Body of pancreas (tissue), 4 donors: ENCODE results near the gene KRTAP12-4. TPM values are rescaled to one million over a fixed set of nuclear protein-coding genes. Genes with fewer than 3 reads are reported as not detected.

Source experiments
- ATAC-seq: fragments of 150-250 bp; one replicate; pipeline ENCODE4 v1.9.1; 2016
- DNase-seq, 4 donors: peaks; one replicate each; pipeline ENCODE4 v3.0.0-alpha.2; 2019
- H3K27ac ChIP-seq, 4 donors: fragments of 200-600 bp; sonication (generic); 1 replicate in 3 of 4; 2 replicates in 1 of 4; pipeline versions ENCODE4 v1.5.1 to v1.6.1; 2016 to 2019; ENCODE audit warnings: mild to moderate bottlenecking in 1 of 4, mixed read lengths in 1 of 4, moderate library complexity in 1 of 4
- H3K27me3 ChIP-seq, 2 donors: fragments of 200-600 bp; sonication (generic); one replicate each; pipeline ENCODE4 v1.6.0; 2016; ENCODE audit warnings: mild to moderate bottlenecking in 1 of 2
- H3K36me3 ChIP-seq, 2 donors: fragments of 200-600 bp; sonication (generic); replicated peaks in 1 of 2; 2 replicates each; pipeline ENCODE4 v1.5.1; 2016; ENCODE audit warnings: low read depth in 2 of 2; ENCODE audit not compliant: insufficient read depth in 1 of 2
- H3K4me1 ChIP-seq: fragments of 200-600 bp; sonication (generic); one replicate; pipeline ENCODE4 v1.6.0; 2016
- H3K4me3 ChIP-seq, 2 donors: fragments of 200-600 bp; sonication (generic); 1 replicate in 1 of 2; 2 replicates in 1 of 2; pipeline ENCODE4 v1.5.1; 2016 to 2019
- H3K9me3 ChIP-seq, 3 donors: fragments of 200-600 bp; sonication (generic); 1 replicate in 2 of 3; 2 replicates in 1 of 3; pipeline ENCODE4 v1.5.1; 2016
- CTCF ChIP-seq, 7 experiments: fragments of 450-650 bp in 4 of 7; fragments of 200-600 bp in 3 of 7; sonication (generic) in 3 of 7; IDR thresholded peaks; one replicate each; pipeline ENCODE4 v1.5.1; 2016 to 2019; ENCODE audit warnings: antibody characterized with exemption in 7 of 7
- POLR2A ChIP-seq, 3 donors: fragments of 450-650 bp; IDR thresholded peaks; one replicate each; pipeline ENCODE4 v1.6.1; 2016; ENCODE audit warnings: antibody characterized with exemption in 3 of 3, mild to moderate bottlenecking in 2 of 3
- WGBS, 2 donors: methylation state at CpG; one replicate each; pipeline ENCODE4 v1.1.5; 2017; 5-methylcytosine and 5-hydroxymethylcytosine counted together
- intact Hi-C: fragments of 100-400 bp; cut with DNase I; formaldehyde crosslinking; loops from one replicate; pipeline ENCODE4 v1.15.1; 2023
- total RNA-seq, 2 donors: library from RNA; depleted of rRNA; stranded (reverse); fragments of >200 nt; gene quantifications; one replicate each; pipeline ENCODE4 v1.1.0, GENCODE V29; 2016

Gene KRTAP12-4
- not detected for total RNA-seq

- no peak within 1 kb of the TSS for H3K27ac ChIP-seq
- ATAC-seq (no peak), DNase-seq (no peak)
- no peak for TF ChIP-seq CTCF (IDR thresholded peaks at IDR 0.05)
- no peak for TF ChIP-seq POLR2A (IDR thresholded peaks at IDR 0.05)
- no peaks in the 10 kb centered on the region for H3K4me1 ChIP-seq
- no peaks in the 10 kb centered on the region for H3K36me3 ChIP-seq
- no peak within 1 kb of the TSS for H3K4me3 ChIP-seq
- H3K27me3 ChIP-seq = no peaks in the 10 kb centered on the region
- peaks cover 0 to 6% (median 0%) of the 10 kb centered on the region in 3 donors for H3K9me3 ChIP-seq
- 45 to 51% methylated on average over 7 to 8 of the region's 9 CpGs for WGBS, 2 donors
- intact Hi-C loops = no loop called here
Measured at GRCh38 chr21:44654576-44655175, at the start of gene KRTAP12-4. TSS of gene KRTAP12-4 (minus strand) at chr21:44654659. CDS start at chr21:44654614, 45 bp downstream.

GRCh38 chr21:44703731-44704635, 49.5 kb upstream of the KRTAP12-4 start:
- WGBS, 2 donors = 33 to 39% methylated on average over 7 to 13 of the region's 13 CpGs
- H3K27me3 ChIP-seq = peaks cover 0 to 6% of the 10 kb centered on the region in 2 donors
- no peaks in the 10 kb centered on the region for H3K36me3 ChIP-seq
- H3K4me3 ChIP-seq = no peak overlapping the region
- intact Hi-C loops = no loop called here
- ATAC-seq (no peak), DNase-seq (no peak)
- no peaks in the 10 kb centered on the region for H3K9me3 ChIP-seq
- TF ChIP-seq POLR2A (IDR thresholded peaks at IDR 0.05) (no peak), CTCF (IDR thresholded peaks at IDR 0.05) (no peak)
- no peaks in the 10 kb centered on the region for H3K4me1 ChIP-seq
- H3K27ac ChIP-seq = no peak overlapping the region

- intact Hi-C loops = no loop called here
- TF ChIP-seq POLR2A (IDR thresholded peaks at IDR 0.05) (no peak), CTCF (IDR thresholded peaks at IDR 0.05) (no peak)
- ATAC-seq = no peak
- no peaks in the 10 kb centered on the region for H3K4me1 ChIP-seq
- H3K4me3 ChIP-seq = no peak overlapping the region
- H3K36me3 ChIP-seq = no peaks in the 10 kb centered on the region
- no peaks in the 10 kb centered on the region for H3K9me3 ChIP-seq
- H3K27ac ChIP-seq = no peak overlapping the region
- H3K27me3 ChIP-seq = peaks cover 0 to 9% of the 10 kb centered on the region in 2 donors
- DNase-seq = no peak
- 26 to 38% methylated on average over 12 to 16 of the region's 16 CpGs for WGBS, 2 donors
Measured at GRCh38 chr21:44702973-44703730, 48.7 kb upstream of the KRTAP12-4 start.

GRCh38 chr21:44702111-44702972, 47.9 kb upstream of the KRTAP12-4 start:
- no peak for DNase-seq
- Histone ChIP-seq H3K27me3 (peaks cover 0 to 5% of the 10 kb centered on the region in 2 donors), H3K36me3 (no peaks in the 10 kb centered on the region), H3K9me3 (no peaks in the 10 kb centered on the region), H3K27ac (no peak overlapping the region), H3K4me3 (no peak overlapping the region), H3K4me1 (no peaks in the 10 kb centered on the region)
- WGBS, 2 donors = 57 to 61% methylated on average over 5 to 20 of the region's 22 CpGs
- intact Hi-C loops = no loop called here
- TF ChIP-seq POLR2A (IDR thresholded peaks at IDR 0.05) (no peak), CTCF (IDR thresholded peaks at IDR 0.05) (no peak)
- ATAC-seq = no peak
